B cell (primary cell): ENCODE data around the gene ILK. TPM values are rescaled to one million over a fixed set of nuclear protein-coding genes. Genes with fewer than 3 reads are reported as not detected.

Source experiments
- ATAC-seq: fragments of 200-7000 bp; cut with Tn5 transposase; one replicate; pipeline ENCODE4 v1.10.0; 2021; ENCODE audit warnings: low read depth, mild to moderate bottlenecking, moderate number of reproducible peaks, moderate library complexity
- CTCF ChIA-PET: fragments of 350-600 bp; sonication (Branson Sonifier 250); formaldehyde crosslinking; loops from one replicate; lab custom pipeline; 2021; ENCODE audit warnings: antibody characterized with exemption, inconsistent platforms; lab: Charles Lee
- POLR2A ChIA-PET: fragments of 350-600 bp; sonication (Branson Sonifier 250); formaldehyde crosslinking; loops from one replicate; lab custom pipeline; 2021; ENCODE audit warnings: antibody characterized with exemption; lab: Charles Lee
- DNase-seq: peaks from one replicate; pipeline ENCODE4 v3.0.0; 2013
- H2AFZ ChIP-seq: 2 replicates; pipeline ENCODE4 v1.6.1; 2012; ENCODE audit warnings: mild to moderate bottlenecking, low read depth, low read length; ENCODE audit not compliant: insufficient read depth, poor library complexity, severe bottlenecking
- H3K27ac ChIP-seq, 2 donors: 1 replicate in 1 of 2; 2 replicates in 1 of 2; pipeline ENCODE4 v1.5.1; 2012 to 2013; ENCODE audit warnings: low read length in 2 of 2, mild to moderate bottlenecking in 2 of 2, moderate library complexity in 1 of 2
- H3K27me3 ChIP-seq, 4 experiments: fragments of 200-600 bp in 1 of 4; sonication (generic) in 1 of 4; replicated peaks in 1 of 4; 1 replicate in 2 of 4; 2 replicates in 2 of 4; pipeline versions ENCODE4 v1.6.1 to v1.7.0; 2013 to 2016; ENCODE audit warnings: low read length in 3 of 4, mild to moderate bottlenecking in 2 of 4, mixed read lengths in 1 of 4, moderate library complexity in 1 of 4; ENCODE audit not compliant: insufficient read depth in 4 of 4, control insufficient read depth in 3 of 4; ENCODE audit errors: control extremely low read depth in 1 of 4
- H3K36me3 ChIP-seq, 2 experiments: replicated peaks in 1 of 2; 1 replicate in 1 of 2; 2 replicates in 1 of 2; pipeline versions ENCODE4 v1.6.1 to v1.7.1; 2013; ENCODE audit warnings: low read length in 1 of 2; ENCODE audit not compliant: insufficient read depth in 2 of 2, control insufficient read depth in 1 of 2; ENCODE audit errors: control extremely low read depth in 1 of 2, extremely low read depth in 1 of 2
- H3K4me1 ChIP-seq, 2 donors: fragments of 200-600 bp in 1 of 2; sonication (generic) in 1 of 2; 1 replicate in 1 of 2; 2 replicates in 1 of 2; pipeline versions ENCODE4 v1.5.1 to v1.6.1; 2013 to 2017; ENCODE audit warnings: low read length in 2 of 2; ENCODE audit not compliant: control insufficient read depth in 2 of 2, insufficient read depth in 2 of 2
- H3K4me2 ChIP-seq: replicated peaks from 2 replicates; pipeline ENCODE3; 2012; ENCODE audit warnings: mild to moderate bottlenecking, low read depth, low read length; ENCODE audit not compliant: poor library complexity, severe bottlenecking
- H3K4me3 ChIP-seq, 5 experiments: fragments of 200-600 bp in 1 of 5; sonication (generic) in 1 of 5; 1 replicate in 3 of 5; 2 replicates in 2 of 5; pipeline versions ENCODE4 v1.5.1 to v1.7.0; 2011 to 2016; ENCODE audit warnings: low read length in 4 of 5, mild to moderate bottlenecking in 4 of 5, low read depth in 2 of 5, control low read depth in 1 of 5, moderate library complexity in 1 of 5; ENCODE audit not compliant: insufficient read depth in 1 of 5; ENCODE audit errors: control extremely low read depth in 1 of 5, extremely low read depth in 1 of 5
- H3K79me2 ChIP-seq: fragments of 200-600 bp; sonication (generic); one replicate; pipeline ENCODE4 v1.6.0; 2016; ENCODE audit warnings: low read length; ENCODE audit not compliant: control insufficient read depth, insufficient read depth
- H3K9ac ChIP-seq: fragments of 200-600 bp; sonication (generic); 2 replicates; pipeline ENCODE4 v1.6.1; 2017; ENCODE audit warnings: mild to moderate bottlenecking, low read length, moderate library complexity
- H3K9me3 ChIP-seq, 3 donors: one replicate each; pipeline versions ENCODE4 v1.6.1 to v1.7.1; 2013; ENCODE audit warnings: low read length in 2 of 3; ENCODE audit not compliant: control insufficient read depth in 2 of 3, insufficient read depth in 1 of 3; ENCODE audit errors: control extremely low read depth in 1 of 3
- H4K20me1 ChIP-seq: 2 replicates; pipeline ENCODE4 v1.6.0; 2012; ENCODE audit warnings: mild to moderate bottlenecking, low read length; ENCODE audit not compliant: insufficient read depth, control insufficient read depth, poor library complexity, severe bottlenecking
- H3K27ac Mint-ChIP-seq: one replicate; pipeline ENCODE4 v1.8.0; 2021; ENCODE audit warnings: mixed read lengths
- H3K27me3 Mint-ChIP-seq: one replicate; pipeline ENCODE4 v1.8.0; 2021; ENCODE audit warnings: mixed read lengths
- H3K4me1 Mint-ChIP-seq: one replicate; pipeline ENCODE4 v1.8.0; 2021; ENCODE audit warnings: mixed read lengths
- H3K4me3 Mint-ChIP-seq: one replicate; pipeline ENCODE4 v1.8.0; 2021; ENCODE audit warnings: mixed read lengths
- H3K9me3 Mint-ChIP-seq: one replicate; pipeline ENCODE4 v1.8.0; 2022; ENCODE audit warnings: mixed read lengths; ENCODE audit not compliant: insufficient read depth
- CTCF ChIP-seq: fragments of 200-600 bp; IDR thresholded peaks from one replicate; pipeline ENCODE4 v1.8.0; 2022; ENCODE audit warnings: antibody characterized with exemption, mild to moderate bottlenecking
- EZH2 ChIP-seq: IDR thresholded peaks from 2 replicates; pipeline ENCODE4 v1.6.1; 2012; ENCODE audit warnings: borderline replicate concordance, low read depth, mild to moderate bottlenecking, moderate library complexity, low read length; ENCODE audit not compliant: insufficient read depth, poor library complexity, severe bottlenecking
- WGBS: methylation state at CpG from one replicate; pipeline ENCODE4 v1.1.5; 2013; ENCODE audit warnings: missing lambda C conversion rate; ENCODE audit not compliant: insufficient coverage; 5-methylcytosine and 5-hydroxymethylcytosine counted together
- intact Hi-C: fragments of 100-400 bp; cut with micrococcal nuclease; formaldehyde crosslinking; loops from one replicate; pipeline ENCODE4 v1.10.0; 2022
- polyA plus RNA-seq: library from polyadenylated mRNA; depleted of rRNA; stranded (reverse); fragments of >200 nt; gene quantifications from 2 replicates; pipeline ENCODE4 v1.2.3, GENCODE V29; 2012
- total RNA-seq, 2 donors: library from RNA; stranded (reverse); fragments of 120-200 nt in 1 of 2; gene quantifications; 1 replicate in 1 of 2; 2 replicates in 1 of 2; pipeline versions ENCODE4 v1.2.3 to v1.2.4, GENCODE V29; 2013 to 2022

The ILK gene
- total and polyA plus RNA-seq, 2 donors (not counting 1 experiment from before 2014, with no cell fraction given): 88.5 to 131 TPM

GRCh38 chr11:6646918-6647679 is 43.5 kb downstream of the ILK start:
- Mint-ChIP-seq H3K9me3 (no peaks in the 10 kb centered on the region), H3K4me3 (no peak overlapping the region), H3K27ac (no peak overlapping the region), H3K27me3 (no peaks in the 10 kb centered on the region), H3K4me1 (no peaks in the 10 kb centered on the region)
- Histone ChIP-seq H3K9ac (peak overlapping the region; percentile 18), H3K4me3 (peak overlapping the region in 4 of 5 experiments; percentile 5 to 26 (median 16)), H3K79me2 (no peaks in the 10 kb centered on the region), H3K27me3 (no peaks in the 10 kb centered on the region), H3K4me1 (peaks cover 44 to 52% of the 10 kb centered on the region in 2 donors), H3K27ac (peak overlapping the region; percentile 63 to 78), H2AFZ (peak overlapping the region; percentile 69), H3K36me3 (no peaks in the 10 kb centered on the region), H3K9me3 (no peaks in the 10 kb centered on the region), H4K20me1 (no peaks in the 10 kb centered on the region), H3K4me2 (peak overlapping the region; percentile 71)
- 14% methylated on average over 5 of the region's 9 CpGs for WGBS
- DNase-seq: peak; percentile 72
- TF ChIP-seq CTCF: no peak
- TF ChIP-seq EZH2: no peak
- intact Hi-C loops: loop anchor here (2.0 to 5.0 kb wide), 2 partner anchors 28 to 35 kb away; partner anchors contain the start of genes MRPL17 and TPP1
- peak; percentile 74 for ATAC-seq
- POLR2A ChIA-PET: interaction anchor here (0.6 to 1.2 kb wide), 5 partner anchors 29 to 116 kb away, joined by 3 to 9 read pairs (median 4); partner anchors contain the start of genes MRPL17 and TPP1
- CTCF ChIA-PET: interaction anchor here (0.5 to 1.6 kb wide), 7 partner anchors 13 to 116 kb away, joined by 3 to 5 read pairs (median 4); partner anchors contain the start of genes TAF10 and TPP1
